SK-N-SH (cell line): ENCODE results near the gene SMIM12. TPM values are rescaled to one million over a fixed set of nuclear protein-coding genes. Genes with fewer than 3 reads are reported as not detected.

Experiments used
- CTCF ChIA-PET: fragments of 300-600, 350-600 bp; formaldehyde crosslinking; extraction: SDS; loops from one replicate; lab custom pipeline; 2021; lab: Yijun Ruan, JAX
- POLR2A ChIA-PET: fragments of 350-600 bp; sonication (Branson Sonifier 250); formaldehyde crosslinking; extraction: SDS; loops from one replicate; lab custom pipeline; 2020; ENCODE audit warnings: antibody characterized with exemption, inconsistent platforms; lab: Yijun Ruan, JAX
- DNase-seq: peaks from one replicate; pipeline ENCODE4 v3.0.0; 2012
- H2AFZ ChIP-seq: fragments of 200-600 bp; sonication (generic); 2 replicates; pipeline ENCODE4 v1.8.1; 2016; ENCODE audit warnings: antibody characterized with exemption, mild to moderate bottlenecking, low read depth
- H3F3A ChIP-seq: fragments of 200-600 bp; sonication (generic); replicated peaks from 2 replicates; pipeline ENCODE3; 2016; ENCODE audit warnings: antibody characterized with exemption, mild to moderate bottlenecking; ENCODE audit not compliant: insufficient read depth
- H3K27ac ChIP-seq, 2 experiments: fragments of 200-500 bp in 1 of 2; fragments of 200-600 bp in 1 of 2; sonication (Bioruptor generic) in 1 of 2; sonication (generic), shearing (Covaris generic) in 1 of 2; 2 replicates each; pipeline versions ENCODE4 v1.5.1 to v1.6.1; 2014 to 2016; ENCODE audit warnings: low read depth in 2 of 2, inconsistent platforms in 1 of 2, low read length in 1 of 2, mild to moderate bottlenecking in 1 of 2, mixed read lengths in 1 of 2
- H3K27me3 ChIP-seq: fragments of 200-600 bp; sonication (generic), shearing (Covaris generic); 2 replicates; pipeline ENCODE4 v1.6.1; 2016; ENCODE audit warnings: mixed run types; ENCODE audit not compliant: insufficient read depth
- H3K36me3 ChIP-seq, 2 experiments: fragments of 200-500 bp in 1 of 2; fragments of 200-600 bp in 1 of 2; sonication (Bioruptor generic) in 1 of 2; sonication (generic) in 1 of 2; replicated peaks in 1 of 2; 2 replicates each; pipeline versions ENCODE3 to v1.5.1; 2014 to 2016; ENCODE audit warnings: low read length in 1 of 2, mild to moderate bottlenecking in 1 of 2; ENCODE audit not compliant: insufficient read depth in 2 of 2, control insufficient read depth in 1 of 2
- H3K4me1 ChIP-seq, 2 experiments: fragments of 200-500 bp in 1 of 2; fragments of 200-600 bp in 1 of 2; sonication (Bioruptor generic) in 1 of 2; sonication (generic), shearing (Covaris generic) in 1 of 2; 2 replicates each; pipeline versions ENCODE4 v1.5.1 to v1.6.1; 2014 to 2016; ENCODE audit warnings: low read depth in 1 of 2, low read length in 1 of 2, mixed run types in 1 of 2; ENCODE audit not compliant: insufficient read depth in 2 of 2, control insufficient read depth in 1 of 2
- H3K4me2 ChIP-seq: fragments of 200-600 bp; sonication (generic), shearing (Covaris generic); 2 replicates; pipeline ENCODE4 v1.6.1; 2017; ENCODE audit warnings: mixed run types
- H3K4me3 ChIP-seq, 2 experiments: fragments of 200-500 bp in 1 of 2; fragments of 200-600 bp in 1 of 2; sonication (Bioruptor generic) in 1 of 2; sonication (generic), shearing (Covaris generic) in 1 of 2; 2 replicates each; pipeline versions ENCODE4 v1.5.1 to v1.8.1; 2014 to 2016; ENCODE audit warnings: low read depth in 2 of 2, inconsistent platforms in 1 of 2, low read length in 1 of 2, mild to moderate bottlenecking in 1 of 2, mixed read lengths in 1 of 2, moderate library complexity in 1 of 2
- H3K79me2 ChIP-seq: fragments of 200-600 bp; sonication (generic); 2 replicates; pipeline ENCODE4 v1.8.1; 2017; ENCODE audit warnings: mild to moderate bottlenecking; ENCODE audit not compliant: insufficient read depth
- H3K9ac ChIP-seq: fragments of 200-600 bp; sonication (generic); 2 replicates; pipeline ENCODE4 v1.6.1; 2017; ENCODE audit warnings: mixed run types
- H3K9me2 ChIP-seq: fragments of 200-600 bp; sonication (generic); 2 replicates; pipeline ENCODE4 v1.6.1; 2017; ENCODE audit warnings: mixed run types
- H3K9me3 ChIP-seq: fragments of 200-600 bp; sonication (generic); 2 replicates; pipeline ENCODE4 v1.6.1; 2017; ENCODE audit warnings: mixed run types, mild to moderate bottlenecking, moderate library complexity
- H4K20me1 ChIP-seq: fragments of 200-600 bp; sonication (generic); 2 replicates; pipeline ENCODE4 v1.6.1; 2017; ENCODE audit warnings: mild to moderate bottlenecking, mixed run types; ENCODE audit not compliant: insufficient read depth
- CTCF ChIP-seq: fragments of 200-600 bp; sonication (generic); IDR thresholded peaks from 2 replicates; pipeline ENCODE4 v1.6.1; 2017; ENCODE audit warnings: antibody characterized with exemption, mild to moderate bottlenecking, moderate library complexity
- EP300 ChIP-seq, 2 experiments: IDR thresholded peaks; 2 replicates each; pipeline versions ENCODE4 v1.4.0 to v1.6.1; 2012; ENCODE audit warnings: borderline replicate concordance in 1 of 2, low read depth in 1 of 2, low read length in 1 of 2
- FOXJ3 ChIP-seq: sonication (generic); formaldehyde crosslinking; IDR thresholded peaks from 2 replicates; pipeline ENCODE4 v1.5.1; 2020; ENCODE audit warnings: mild to moderate bottlenecking, missing genetic modification reagents
- FOXM1 ChIP-seq: IDR thresholded peaks from 2 replicates; pipeline ENCODE4 v1.4.0; 2012; ENCODE audit warnings: low read depth, mild to moderate bottlenecking
- GABPA ChIP-seq: IDR thresholded peaks from 2 replicates; pipeline ENCODE4 v1.4.0; 2012; ENCODE audit warnings: low read depth, mild to moderate bottlenecking
- IRF3 ChIP-seq: fragments of 150-350 bp; IDR thresholded peaks from 2 replicates; pipeline ENCODE4 v1.6.1; 2016; ENCODE audit warnings: mild to moderate bottlenecking, low read depth, low read length
- MEF2A ChIP-seq: IDR thresholded peaks from 2 replicates; pipeline ENCODE4 v1.4.0; 2012; ENCODE audit warnings: low read depth, borderline replicate concordance
- MXI1 ChIP-seq: IDR thresholded peaks from 2 replicates; pipeline ENCODE4 v1.6.1; 2012; ENCODE audit warnings: mild to moderate bottlenecking, low read depth, low read length, improper control_type of control experiment
- NFIC ChIP-seq: IDR thresholded peaks from 2 replicates; pipeline ENCODE4 v1.4.0; 2012; ENCODE audit warnings: borderline replicate concordance
- RAD21 ChIP-seq: IDR thresholded peaks from 2 replicates; pipeline ENCODE4 v1.6.1; 2012; ENCODE audit warnings: mild to moderate bottlenecking, low read length
- RFX5 ChIP-seq: IDR thresholded peaks from 2 replicates; pipeline ENCODE4 v1.6.1; 2012; ENCODE audit warnings: mild to moderate bottlenecking, improper control_type of control experiment, low read length
- TCF12 ChIP-seq: IDR thresholded peaks from 2 replicates; pipeline ENCODE4 v1.4.0; 2012
- TEAD4 ChIP-seq: IDR thresholded peaks from 2 replicates; pipeline ENCODE4 v1.4.0; 2012; ENCODE audit warnings: mild to moderate bottlenecking, borderline replicate concordance; ENCODE audit not compliant: insufficient read depth
- USF1 ChIP-seq: IDR thresholded peaks from 2 replicates; pipeline ENCODE4 v1.4.0; 2012; ENCODE audit warnings: low read depth, borderline replicate concordance
- ZBTB33 ChIP-seq: IDR thresholded peaks from 2 replicates; pipeline ENCODE4 v1.4.0; 2012; ENCODE audit warnings: low read depth, borderline replicate concordance
- WGBS: methylation state at CpG from one replicate; pipeline ENCODE4 v1.1.6; 2017; ENCODE audit warnings: low lambda C conversion rate; 5-methylcytosine and 5-hydroxymethylcytosine counted together
- polyA plus RNA-seq, 3 experiments: library from polyadenylated mRNA; depleted of rRNA; stranded (reverse); fragments of >200 nt; gene quantifications; 2 replicates each; pipeline ENCODE4 v1.2.3, GENCODE V29; 2012

The SMIM12 gene
- polyA plus RNA-seq, 1 of the 3 experiments (the other 2 are of a cell fraction), result 42.3 TPM

- Histone ChIP-seq H2AFZ (no peak overlapping the region), H3K79me2 (no peaks in the 10 kb centered on the region), H3K4me1 (peaks cover 0 to 3% of the 10 kb centered on the region in 2 experiments; a peak in 1 of 4 replicates), H4K20me1 (no peaks in the 10 kb centered on the region), H3K36me3 (no peaks in the 10 kb centered on the region), H3K9me3 (no peaks in the 10 kb centered on the region), H3K27me3 (peaks cover 24% of the 10 kb centered on the region; the same call in 1 of the 2 replicates), H3K27ac (no peak overlapping the region), H3K4me2 (no peak overlapping the region), H3K9me2 (no peaks in the 10 kb centered on the region), H3F3A (no peaks in the 10 kb centered on the region), H3K9ac (no peak overlapping the region), H3K4me3 (no peak overlapping the region)
- ChIA-PET POLR2A (interaction anchor here (1.8 kb wide), 1 partner anchor 12 kb away, joined by 7 read pairs; the partner anchor contains the start of gene SMIM12), CTCF (interaction anchor here (0.7 to 1.2 kb wide), 4 partner anchors 12 to 115 kb away, joined by 3 read pairs; partner anchors contain the start of gene SMIM12)
- 38% methylated on average over 13 of the region's 17 CpGs for WGBS
- TF ChIP-seq NFIC, result no peak
- TF ChIP-seq FOXM1, result no peak
- TF ChIP-seq EP300 (IDR thresholded peaks at IDR 0.05; ENCODE audit: borderline replicate concordance in 1 of 2, low read depth in 1 of 2, low read length in 1 of 2), result no peak
- no peak for TF ChIP-seq RFX5
- no peak for TF ChIP-seq GABPA
- no peak for TF ChIP-seq RAD21
- no peak for TF ChIP-seq FOXJ3 (CRISPR knock-in tag)
- TF ChIP-seq MXI1, result no peak
- no peak for TF ChIP-seq MEF2A
- TF ChIP-seq ZBTB33, result no peak
- TF ChIP-seq CTCF, result no peak
- TF ChIP-seq IRF3, result no peak
- no peak for TF ChIP-seq TEAD4
- TF ChIP-seq TCF12, result no peak
- TF ChIP-seq USF1, result no peak
- DNase-seq, result no peak
Measured at GRCh38 chr1:34871443-34872132, 12.0 kb upstream of the SMIM12 start.
